Measurements from ENCODE around the gene FBXL12. TPM values are rescaled to one million over a fixed set of nuclear protein-coding genes. Genes with fewer than 3 reads are reported as not detected.

Gene FBXL12, protein sequence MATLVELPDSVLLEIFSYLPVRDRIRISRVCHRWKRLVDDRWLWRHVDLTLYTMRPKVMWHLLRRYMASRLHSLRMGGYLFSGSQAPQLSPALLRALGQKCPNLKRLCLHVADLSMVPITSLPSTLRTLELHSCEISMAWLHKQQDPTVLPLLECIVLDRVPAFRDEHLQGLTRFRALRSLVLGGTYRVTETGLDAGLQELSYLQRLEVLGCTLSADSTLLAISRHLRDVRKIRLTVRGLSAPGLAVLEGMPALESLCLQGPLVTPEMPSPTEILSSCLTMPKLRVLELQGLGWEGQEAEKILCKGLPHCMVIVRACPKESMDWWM
- 10 to 100 TPM; 18.3 to 20.6 TPM for total RNA-seq

DNA sequence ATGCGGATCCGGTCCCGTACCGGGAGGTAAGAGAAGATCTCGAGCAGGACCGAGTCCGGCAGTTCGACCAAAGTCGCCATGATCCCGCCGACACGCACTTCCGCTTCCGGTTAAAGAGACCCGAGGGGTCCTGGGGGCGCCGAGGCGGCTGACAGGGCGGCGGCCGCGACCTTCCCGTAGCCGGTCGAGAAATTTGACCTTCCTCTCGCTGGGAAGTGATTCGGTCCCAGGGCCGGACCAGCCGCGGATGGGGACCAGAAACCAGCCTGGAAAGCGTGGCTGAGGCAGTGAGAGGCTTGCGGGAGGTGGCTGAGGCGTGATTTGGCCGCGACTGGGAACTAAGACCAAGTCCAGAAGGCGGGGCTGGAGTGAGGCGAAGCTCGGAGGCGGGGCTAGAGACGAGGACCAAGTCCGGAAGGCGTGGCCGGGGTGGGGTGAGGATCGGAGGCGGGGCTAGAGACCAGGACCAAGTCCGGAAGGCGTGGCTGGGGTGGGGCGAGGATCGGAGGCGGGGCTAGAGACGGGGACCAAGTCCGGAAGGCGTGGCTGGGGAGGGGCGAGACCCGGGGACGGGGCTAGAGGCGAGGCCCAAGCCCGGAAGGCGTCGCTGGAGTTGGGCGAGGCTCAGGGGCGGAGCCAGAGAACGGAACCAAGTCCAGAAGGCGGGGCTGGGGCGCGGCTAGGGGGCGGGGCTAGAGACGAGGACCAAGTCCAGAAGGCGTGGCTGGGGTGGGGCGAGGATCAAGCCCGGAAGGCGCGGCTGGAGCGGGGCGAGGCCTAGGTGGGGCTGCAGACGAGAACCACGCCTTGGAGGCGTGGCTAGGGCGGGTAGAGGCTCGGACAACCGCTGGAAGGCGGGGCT, at the start of gene FBXL12:
TSS of gene FBXL12 (minus strand) at position 346 of the 862 bp plus-strand sequence. CDS start at position 80, 266 bp downstream.
- CTCF ChIA-PET: interaction anchor here (0.5 to 1.1 kb wide), 2 partner anchors 8 to 235 kb away, joined by 3 read pairs; no protein-coding TSS in a partner anchor
- H3K4me1 Mint-ChIP-seq: peaks cover 34% of the 10 kb centered on the region
- H3K4me3 Mint-ChIP-seq: peak within 1 kb of the TSS; percentile 88
- peaks cover 22% of the 10 kb centered on the region for H3K9me3 Mint-ChIP-seq
- peak within 1 kb of the TSS; percentile 93 for H3K27ac Mint-ChIP-seq
- peak; percentile 100 for DNase-seq
- peaks cover 32% of the 10 kb centered on the region for H3K36me3 Mint-ChIP-seq (ENCODE audit: low read depth)
- H3K27me3 Mint-ChIP-seq: no peaks in the 10 kb centered on the region
- POLR2A ChIA-PET: interaction anchor here (0.9 to 2.0 kb wide), 10 partner anchors 8 to 235 kb away, joined by 3 to 22 read pairs (median 6); partner anchors contain the start of genes PIN1, UBL5 and ZNF846

DNA sequence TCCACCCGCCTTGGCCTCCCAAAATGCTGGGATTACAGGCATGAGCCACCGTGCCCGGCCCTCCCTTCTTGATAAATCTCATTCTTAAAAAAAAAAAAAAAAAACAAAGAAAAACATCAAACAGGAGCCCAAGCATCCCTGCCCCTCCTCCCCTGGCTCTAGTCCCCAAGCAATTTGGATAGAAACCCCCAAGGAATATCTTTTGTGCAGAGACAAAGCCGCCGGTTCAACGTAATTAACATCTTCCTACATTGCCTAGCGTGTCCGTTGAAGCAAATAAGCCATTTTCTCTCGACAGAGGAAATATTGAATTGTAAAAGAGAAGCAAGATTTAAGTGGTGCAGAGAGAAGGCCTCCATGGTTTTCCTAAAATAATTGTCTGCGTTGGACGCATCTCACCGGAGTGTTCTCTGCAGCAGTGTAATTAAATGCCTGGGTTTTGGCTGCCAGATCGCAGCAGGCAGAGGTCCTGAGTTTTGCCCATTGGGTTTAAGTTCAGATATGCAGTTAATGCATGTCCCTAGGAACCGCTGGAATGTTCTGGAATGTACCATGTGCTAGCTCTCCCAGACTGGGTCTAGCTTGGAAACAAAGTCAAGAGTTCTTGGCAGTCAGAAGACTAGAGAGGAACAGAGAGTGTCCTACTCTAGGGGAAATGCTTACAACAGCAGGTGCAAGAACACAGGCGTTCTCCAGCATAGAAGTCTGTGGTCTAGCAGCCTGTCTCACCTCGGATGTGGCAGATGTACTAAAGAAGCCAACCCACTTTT, 47.0 kb upstream of the FBXL12 start:
- DNase-seq: peak; percentile 65
- CTCF ChIA-PET: interaction anchor here (0.7 kb wide), 1 partner anchor 1597 kb away, joined by 3 read pairs; no protein-coding TSS in a partner anchor
- Mint-ChIP-seq H3K4me3 (no peak overlapping the region), H3K9me3 (no peaks in the 10 kb centered on the region), H3K27me3 (no peaks in the 10 kb centered on the region), H3K27ac (peak overlapping the region; percentile 77), H3K4me1 (peaks cover 48% of the 10 kb centered on the region), H3K36me3 (ENCODE audit: low read depth) (peaks cover 4% of the 10 kb centered on the region)
- POLR2A ChIA-PET: interaction anchor here (2.7 kb wide), 1 partner anchor 8 kb away, joined by 10 read pairs; no protein-coding TSS in a partner anchor

DNA sequence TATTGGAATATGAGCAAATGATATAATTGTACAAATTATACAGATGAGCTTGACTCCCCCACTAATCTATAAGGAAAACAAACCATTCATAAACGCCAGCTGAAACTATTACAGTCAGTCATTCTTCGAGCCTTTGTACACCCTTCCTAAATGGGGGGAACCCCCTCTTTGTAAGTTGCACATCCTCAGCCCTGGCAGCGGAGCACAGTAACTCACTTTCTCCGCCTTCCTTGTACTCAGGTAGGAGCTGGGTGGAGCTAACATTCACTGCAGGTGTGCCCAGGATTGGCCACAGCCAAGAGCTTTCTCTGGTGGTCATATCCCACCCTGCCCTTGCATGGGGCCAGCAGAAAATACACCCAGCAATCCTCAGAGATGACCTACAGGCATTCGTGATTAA, 44.9 kb upstream of the FBXL12 start:
- no peaks in the 10 kb centered on the region for H3K27me3 Mint-ChIP-seq
- no peak for DNase-seq
- H3K36me3 Mint-ChIP-seq (ENCODE audit: low read depth): peaks cover 4% of the 10 kb centered on the region
- no peak overlapping the region for H3K27ac Mint-ChIP-seq
- H3K4me3 Mint-ChIP-seq: peak overlapping the region; percentile 75
- no peaks in the 10 kb centered on the region for H3K9me3 Mint-ChIP-seq
- peaks cover 68% of the 10 kb centered on the region for H3K4me1 Mint-ChIP-seq
- CTCF ChIA-PET: no interaction called here
- POLR2A ChIA-PET: interaction anchor here (1.0 to 1.7 kb wide), 4 partner anchors 12 to 36 kb away, joined by 3 to 5 read pairs (median 3); partner anchors contain the start of genes PIN1 and UBL5

DNA sequence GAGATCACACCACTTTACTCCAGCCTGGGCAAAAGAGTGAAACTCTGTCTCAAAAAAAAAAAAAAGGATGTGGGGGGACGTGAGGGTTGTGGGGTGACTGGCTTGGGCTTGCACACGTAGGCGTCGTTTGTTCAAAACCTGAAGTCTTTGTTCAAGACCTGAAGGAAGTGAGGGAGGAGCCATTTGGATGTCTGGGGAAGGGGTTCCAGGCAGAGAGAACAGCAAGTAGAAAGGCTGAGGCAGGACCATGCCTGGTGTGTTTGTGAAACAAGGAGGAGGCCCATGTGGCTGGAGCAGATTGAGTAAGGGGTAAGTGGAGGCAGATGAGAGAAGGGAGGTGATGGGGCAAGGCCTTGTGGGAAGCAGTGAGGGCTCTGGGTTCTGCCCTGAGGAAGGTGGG, 44.1 kb upstream of the FBXL12 start:
- no peaks in the 10 kb centered on the region for H3K27me3 Mint-ChIP-seq
- H3K27ac Mint-ChIP-seq: peak overlapping the region; percentile 86
- peaks cover 76% of the 10 kb centered on the region for H3K4me1 Mint-ChIP-seq
- H3K4me3 Mint-ChIP-seq: peak overlapping the region; percentile 75
- peaks cover 4% of the 10 kb centered on the region for H3K36me3 Mint-ChIP-seq (ENCODE audit: low read depth)
- DNase-seq: peak; percentile 32
- CTCF ChIA-PET: interaction anchor here (0.7 kb wide), 1 partner anchor 165 kb away, joined by 3 read pairs; no protein-coding TSS in a partner anchor
- POLR2A ChIA-PET: interaction anchor here (0.7 to 1.7 kb wide), 3 partner anchors 28 to 38 kb away, joined by 3 to 5 read pairs (median 3); partner anchors contain the start of genes PIN1 and UBL5
- H3K9me3 Mint-ChIP-seq: no peaks in the 10 kb centered on the region

DNA sequence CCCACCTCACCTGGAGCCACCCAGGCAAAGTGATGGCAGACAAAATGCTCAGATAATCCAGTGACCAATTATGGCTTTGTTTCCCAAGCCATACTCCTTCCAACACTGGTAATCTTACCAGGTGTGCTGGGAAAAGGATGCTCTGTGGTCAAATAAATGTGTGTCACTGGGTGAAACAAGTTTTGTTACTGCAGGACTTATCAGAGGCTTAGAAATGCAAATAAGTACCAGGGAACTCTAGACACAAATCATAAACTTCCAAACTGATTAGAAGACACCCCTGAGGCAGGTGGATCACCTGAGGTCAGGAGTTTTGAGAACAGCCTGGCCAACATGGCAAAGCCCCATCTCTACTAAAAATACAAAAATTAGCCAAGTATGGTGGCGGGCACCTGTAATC, 42.6 kb upstream of the FBXL12 start:
- H3K4me1 Mint-ChIP-seq: peaks cover 86% of the 10 kb centered on the region
- no peak overlapping the region for H3K27ac Mint-ChIP-seq
- peaks cover 6% of the 10 kb centered on the region for H3K36me3 Mint-ChIP-seq (ENCODE audit: low read depth)
- H3K4me3 Mint-ChIP-seq: no peak overlapping the region
- no peak for DNase-seq
- POLR2A ChIA-PET: no interaction called here
- CTCF ChIA-PET: no interaction called here
- no peaks in the 10 kb centered on the region for H3K27me3 Mint-ChIP-seq
- H3K9me3 Mint-ChIP-seq: no peaks in the 10 kb centered on the region

DNA sequence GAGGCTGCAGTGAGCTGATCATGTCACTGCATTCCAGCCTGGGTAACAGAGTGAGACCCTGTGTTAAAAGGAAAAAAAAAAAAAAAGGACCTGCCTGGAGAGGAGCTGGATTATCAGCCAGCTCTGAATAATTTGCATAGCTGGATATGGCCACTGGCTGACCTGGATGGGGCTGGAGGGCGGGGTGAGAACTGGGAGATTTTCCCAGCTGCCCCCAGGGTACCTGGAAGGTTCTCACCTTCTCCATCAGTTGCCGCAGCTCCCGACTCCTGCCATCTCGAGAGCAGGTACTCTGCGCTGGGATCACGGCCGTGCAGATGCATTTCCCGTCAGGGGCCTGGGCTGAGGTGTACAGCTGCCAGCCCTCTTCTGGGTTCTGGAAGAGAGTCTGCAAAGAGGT, 41.5 kb upstream of the FBXL12 start:
- peaks cover 6% of the 10 kb centered on the region for H3K36me3 Mint-ChIP-seq (ENCODE audit: low read depth)
- no peak overlapping the region for H3K4me3 Mint-ChIP-seq
- peaks cover 78% of the 10 kb centered on the region for H3K4me1 Mint-ChIP-seq
- no peaks in the 10 kb centered on the region for H3K9me3 Mint-ChIP-seq
- ChIA-PET CTCF (no interaction called here), POLR2A (interaction anchor here (1.0 kb wide), 1 partner anchor 9 kb away, joined by 3 read pairs; no protein-coding TSS in a partner anchor)
- H3K27me3 Mint-ChIP-seq: no peaks in the 10 kb centered on the region
- no peak overlapping the region for H3K27ac Mint-ChIP-seq
- DNase-seq: no peak

DNA sequence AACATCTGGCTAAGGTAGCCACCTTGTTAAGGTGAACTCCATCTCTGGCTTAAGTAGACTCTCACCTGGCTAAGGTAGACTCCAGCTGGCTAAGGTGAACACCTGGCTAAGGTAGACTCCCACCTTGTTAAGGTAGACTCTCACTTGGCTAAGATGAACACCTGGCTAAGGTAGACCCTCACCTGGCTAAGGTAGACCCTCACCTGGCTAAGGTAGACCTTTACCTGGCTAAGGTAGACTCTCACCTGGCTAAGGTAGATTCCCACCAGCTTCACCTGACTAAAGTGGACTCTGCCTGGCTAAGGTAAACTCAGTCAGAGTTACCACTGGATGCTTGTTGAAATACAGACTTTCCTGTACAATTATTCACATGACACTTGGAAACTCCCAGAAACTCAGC, 39.9 kb upstream of the FBXL12 start:
- H3K4me1 Mint-ChIP-seq: peaks cover 71% of the 10 kb centered on the region
- peak overlapping the region; percentile 95 for H3K27ac Mint-ChIP-seq
- H3K4me3 Mint-ChIP-seq: no peak overlapping the region
- no peaks in the 10 kb centered on the region for H3K27me3 Mint-ChIP-seq
- CTCF ChIA-PET: no interaction called here
- peaks cover 8% of the 10 kb centered on the region for H3K36me3 Mint-ChIP-seq (ENCODE audit: low read depth)
- DNase-seq: no peak
- no peaks in the 10 kb centered on the region for H3K9me3 Mint-ChIP-seq
- POLR2A ChIA-PET: interaction anchor here (2.5 to 3.5 kb wide), 3 partner anchors 8 to 30 kb away, joined by 10 to 22 read pairs (median 18); partner anchors contain the start of genes PIN1 and UBL5

DNA sequence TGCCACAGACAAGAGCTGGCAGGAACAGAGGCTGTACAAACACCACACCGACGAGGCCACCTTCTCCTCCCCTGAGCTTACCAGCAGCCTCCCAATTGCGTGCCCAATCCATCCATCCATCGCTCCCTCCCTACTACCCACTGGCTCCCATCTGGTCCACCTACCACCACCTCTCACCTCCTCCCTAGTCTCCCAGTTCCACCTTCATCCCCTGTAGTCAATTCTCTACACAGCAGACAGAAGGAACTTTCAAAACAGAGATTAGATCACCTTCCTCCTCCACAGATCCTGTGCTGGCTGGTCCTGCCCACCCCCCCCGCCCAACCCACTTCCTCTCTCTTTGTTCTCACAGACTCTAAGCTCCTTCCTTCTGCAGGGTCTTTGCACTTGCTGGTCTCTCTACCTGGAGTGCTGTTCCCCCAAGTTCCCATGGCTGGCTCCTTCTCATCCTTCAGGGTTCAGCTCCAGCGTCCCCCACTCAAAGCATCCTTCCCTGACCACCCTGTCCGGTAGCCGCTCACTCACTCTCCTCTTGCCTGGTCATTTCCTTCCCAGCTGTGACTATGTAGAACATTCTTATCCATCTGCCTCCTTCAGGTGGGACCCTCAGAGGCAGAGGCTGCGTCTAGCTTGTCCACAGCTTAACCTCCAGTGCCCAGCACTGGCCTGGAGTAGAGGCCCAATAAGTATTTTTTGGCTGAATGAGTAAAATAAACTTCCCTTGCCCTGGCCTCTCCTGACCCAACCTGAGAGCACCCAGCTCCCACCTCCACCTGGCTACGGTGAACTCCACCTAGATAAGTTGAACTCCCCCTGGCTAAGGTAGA, 39.3 kb upstream of the FBXL12 start:
- Mint-ChIP-seq H3K36me3 (ENCODE audit: low read depth) (peaks cover 9% of the 10 kb centered on the region), H3K4me3 (peak overlapping the region; percentile 77), H3K9me3 (no peaks in the 10 kb centered on the region), H3K27me3 (no peaks in the 10 kb centered on the region), H3K4me1 (peaks cover 65% of the 10 kb centered on the region), H3K27ac (peak overlapping the region; percentile 95)
- peak; percentile 36 for DNase-seq
- POLR2A ChIA-PET: interaction anchor here (0.7 to 3.5 kb wide), 5 partner anchors 9 to 239 kb away, joined by 3 to 22 read pairs (median 10); partner anchors contain the start of genes PIN1 and UBL5
- CTCF ChIA-PET: interaction anchor here (0.5 kb wide), 1 partner anchor 152 kb away, joined by 5 read pairs; no protein-coding TSS in a partner anchor

DNA sequence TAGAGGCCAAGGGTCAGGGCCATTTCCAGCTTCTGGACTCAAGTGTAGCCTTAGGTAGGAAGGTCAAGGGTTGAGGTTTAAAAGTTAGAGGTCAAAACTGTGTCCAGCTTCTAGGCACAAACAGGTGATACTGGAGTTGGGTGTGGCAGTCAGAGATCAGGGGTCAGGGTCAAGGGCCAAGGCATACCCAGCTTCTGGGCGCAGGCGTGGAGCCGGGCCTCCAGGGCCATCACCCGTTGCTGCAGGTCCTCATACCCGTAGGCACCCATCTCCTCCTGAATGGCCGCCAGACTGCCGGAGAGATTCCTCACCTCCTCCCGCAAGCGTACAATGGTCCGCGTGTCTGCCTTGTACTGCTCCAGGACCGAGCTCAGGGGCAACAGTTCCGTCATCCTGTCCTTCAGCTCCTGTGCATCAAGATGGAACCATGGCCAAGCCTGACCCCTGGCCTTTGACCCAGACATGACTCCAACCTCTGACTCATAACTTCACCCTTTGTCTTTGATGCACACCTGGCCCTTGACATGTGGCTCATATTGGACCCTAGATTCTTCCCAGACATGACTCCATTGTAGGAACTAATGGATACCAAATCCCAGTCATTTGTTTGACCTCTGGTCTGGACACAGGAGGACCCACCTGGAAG, 38.3 kb upstream of the FBXL12 start:
- CTCF ChIA-PET: interaction anchor here (0.5 kb wide), 1 partner anchor 151 kb away, joined by 5 read pairs; no protein-coding TSS in a partner anchor
- peak overlapping the region; percentile 77 for H3K4me3 Mint-ChIP-seq
- no peak for DNase-seq
- POLR2A ChIA-PET: interaction anchor here (1.3 to 3.5 kb wide), 4 partner anchors 10 to 28 kb away, joined by 4 to 22 read pairs (median 14); partner anchors contain the start of genes PIN1 and UBL5
- peak overlapping the region; percentile 95 for H3K27ac Mint-ChIP-seq
- H3K36me3 Mint-ChIP-seq (ENCODE audit: low read depth): peaks cover 5% of the 10 kb centered on the region
- H3K9me3 Mint-ChIP-seq: no peaks in the 10 kb centered on the region
- no peaks in the 10 kb centered on the region for H3K27me3 Mint-ChIP-seq
- H3K4me1 Mint-ChIP-seq: peaks cover 56% of the 10 kb centered on the region

DNA sequence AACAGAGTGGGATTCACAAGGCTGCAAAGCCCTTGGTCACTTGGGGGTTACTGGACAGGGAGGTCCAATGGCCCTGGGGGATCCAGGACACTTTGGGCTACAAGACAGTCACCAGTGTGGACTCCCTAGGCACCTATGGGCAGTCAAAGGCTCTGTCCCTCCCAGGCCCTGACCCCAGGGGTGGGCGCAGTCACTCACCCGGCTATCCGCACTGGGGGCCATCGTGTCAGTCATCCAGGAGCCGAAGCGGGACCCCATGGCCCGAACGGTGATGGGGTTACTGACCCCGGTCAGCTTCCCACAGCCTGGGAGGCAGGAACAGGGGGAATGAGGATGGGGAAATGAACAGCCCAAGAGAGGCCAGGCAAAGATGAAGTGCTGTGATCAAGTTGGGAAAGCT, 37.7 kb upstream of the FBXL12 start:
- H3K36me3 Mint-ChIP-seq (ENCODE audit: low read depth): peaks cover 5% of the 10 kb centered on the region
- H3K4me3 Mint-ChIP-seq: peak overlapping the region; percentile 31
- H3K9me3 Mint-ChIP-seq: no peaks in the 10 kb centered on the region
- no peaks in the 10 kb centered on the region for H3K27me3 Mint-ChIP-seq
- ChIA-PET POLR2A (interaction anchor here (2.5 to 3.5 kb wide), 3 partner anchors 10 to 28 kb away, joined by 10 to 22 read pairs (median 18); partner anchors contain the start of genes PIN1 and UBL5), CTCF (no interaction called here)
- H3K27ac Mint-ChIP-seq: peak overlapping the region; percentile 59
- H3K4me1 Mint-ChIP-seq: peaks cover 50% of the 10 kb centered on the region
- DNase-seq: no peak

DNA sequence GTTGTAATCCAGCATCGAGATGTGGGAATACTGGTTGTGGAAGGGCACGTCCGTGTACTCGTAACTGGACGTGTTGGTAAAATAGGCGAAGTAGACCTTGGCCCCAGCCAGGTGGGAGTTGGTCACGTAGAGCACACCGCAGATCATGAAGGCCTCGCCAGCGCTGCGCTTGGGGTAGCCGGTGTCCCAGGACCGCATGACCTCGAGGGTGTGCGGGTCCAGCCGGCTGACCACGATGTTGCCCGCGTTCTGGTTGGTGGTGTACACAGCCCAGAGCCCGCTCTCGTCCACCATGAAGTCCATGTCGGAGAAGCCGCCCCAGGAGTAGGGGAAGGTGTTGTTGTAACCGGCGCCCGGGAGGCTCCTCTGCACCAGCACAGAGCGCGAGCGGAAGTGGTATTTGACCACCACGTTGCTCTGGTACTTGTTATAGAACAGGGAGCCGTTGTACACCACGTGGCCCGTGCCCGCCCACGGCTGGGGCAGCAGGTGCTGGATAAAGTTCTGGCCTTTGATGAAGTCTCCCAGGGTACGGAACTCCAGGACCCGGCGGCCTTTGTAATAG, 35.5 kb upstream of the FBXL12 start:
- ChIA-PET CTCF (no interaction called here), POLR2A (no interaction called here)
- Mint-ChIP-seq H3K27ac (no peak overlapping the region), H3K4me1 (peaks cover 29% of the 10 kb centered on the region), H3K36me3 (ENCODE audit: low read depth) (peaks cover 5% of the 10 kb centered on the region), H3K27me3 (no peaks in the 10 kb centered on the region), H3K4me3 (no peak overlapping the region), H3K9me3 (no peaks in the 10 kb centered on the region)
- no peak for DNase-seq
